Mesendoderm (in vitro differentiated cells): ENCODE measurements around the gene CYBA.
A peak's percentile ranks its signal among the peaks of the same experiment; 100 is the strongest.

ENCODE experiments used
- DNase-seq: peaks from one replicate; pipeline ENCODE4 v3.0.0; 2013
- H2AK5ac ChIP-seq: 2 replicates; pipeline ENCODE4 v1.6.1; 2013; ENCODE audit warnings: low read length, inconsistent platforms
- H2BK120ac ChIP-seq: 2 replicates; pipeline ENCODE4 v1.6.1; 2013; ENCODE audit warnings: low read depth, mild to moderate bottlenecking, low read length, moderate library complexity, mixed read lengths
- H2BK15ac ChIP-seq: replicated peaks from 2 replicates; pipeline ENCODE4 v1.6.1; 2013; ENCODE audit warnings: low read depth, mild to moderate bottlenecking, moderate library complexity
- H2BK5ac ChIP-seq: 2 replicates; pipeline ENCODE4 v1.6.1; 2013; ENCODE audit warnings: low read length, inconsistent platforms
- H3K18ac ChIP-seq: 2 replicates; pipeline ENCODE4 v1.6.1; 2013; ENCODE audit warnings: mild to moderate bottlenecking, low read length, mixed read lengths
- H3K23ac ChIP-seq: one replicate; pipeline ENCODE4 v1.6.1; 2013; ENCODE audit warnings: low read length
- H3K27ac ChIP-seq: 2 replicates; pipeline ENCODE4 v1.5.1; 2013; ENCODE audit warnings: low read depth, mild to moderate bottlenecking, inconsistent platforms, low read length, moderate library complexity
- H3K27me3 ChIP-seq: 2 replicates; pipeline ENCODE4 v1.6.1; 2013; ENCODE audit warnings: low read length, control low read depth, mild to moderate bottlenecking, inconsistent platforms; ENCODE audit not compliant: insufficient read depth, poor library complexity
- H3K36me3 ChIP-seq: 2 replicates; pipeline ENCODE4 v1.6.1; 2013; ENCODE audit warnings: low read length, inconsistent platforms; ENCODE audit not compliant: control insufficient read depth, insufficient read depth
- H3K4ac ChIP-seq: one replicate; pipeline ENCODE4 v1.6.1; 2013; ENCODE audit warnings: low read depth, mild to moderate bottlenecking, low read length, moderate library complexity
- H3K4me1 ChIP-seq: 2 replicates; pipeline ENCODE4 v1.6.1; 2013; ENCODE audit warnings: low read depth, low read length, inconsistent platforms; ENCODE audit not compliant: control insufficient read depth
- H3K4me2 ChIP-seq: 2 replicates; pipeline ENCODE4 v1.6.1; 2013; ENCODE audit warnings: low read length
- H3K4me3 ChIP-seq: 2 replicates; pipeline ENCODE4 v1.5.1; 2013; ENCODE audit warnings: mild to moderate bottlenecking, low read length
- H3K56ac ChIP-seq: one replicate; pipeline ENCODE4 v1.6.1; 2013; ENCODE audit warnings: low read length
- H3K79me1 ChIP-seq: 2 replicates; pipeline ENCODE4 v1.6.1; 2013; ENCODE audit warnings: low read length, inconsistent platforms
- H3K79me2 ChIP-seq: 2 replicates; pipeline ENCODE4 v1.6.1; 2013; ENCODE audit warnings: mild to moderate bottlenecking, low read length; ENCODE audit not compliant: control insufficient read depth, insufficient read depth
- H3K9ac ChIP-seq: 2 replicates; pipeline ENCODE4 v1.6.1; 2013; ENCODE audit warnings: low read length, inconsistent platforms
- H4K5ac ChIP-seq: one replicate; pipeline ENCODE4 v1.6.1; 2013; ENCODE audit warnings: low read length
- H4K8ac ChIP-seq: one replicate; pipeline ENCODE4 v1.6.1; 2013; ENCODE audit warnings: low read depth, mild to moderate bottlenecking, control low read depth, low read length, moderate library complexity
- WGBS: extraction: QIAGEN DNeasy Blood & Tissue Kit; methylation state at CpG from one replicate; pipeline ENCODE4 v1.1.7; 2013; ENCODE audit warnings: low lambda C conversion rate, missing lambda C conversion rate; ENCODE audit not compliant: insufficient coverage; ENCODE audit errors: extremely low coverage; 5-methylcytosine and 5-hydroxymethylcytosine counted together

CYBA gene

DNA sequence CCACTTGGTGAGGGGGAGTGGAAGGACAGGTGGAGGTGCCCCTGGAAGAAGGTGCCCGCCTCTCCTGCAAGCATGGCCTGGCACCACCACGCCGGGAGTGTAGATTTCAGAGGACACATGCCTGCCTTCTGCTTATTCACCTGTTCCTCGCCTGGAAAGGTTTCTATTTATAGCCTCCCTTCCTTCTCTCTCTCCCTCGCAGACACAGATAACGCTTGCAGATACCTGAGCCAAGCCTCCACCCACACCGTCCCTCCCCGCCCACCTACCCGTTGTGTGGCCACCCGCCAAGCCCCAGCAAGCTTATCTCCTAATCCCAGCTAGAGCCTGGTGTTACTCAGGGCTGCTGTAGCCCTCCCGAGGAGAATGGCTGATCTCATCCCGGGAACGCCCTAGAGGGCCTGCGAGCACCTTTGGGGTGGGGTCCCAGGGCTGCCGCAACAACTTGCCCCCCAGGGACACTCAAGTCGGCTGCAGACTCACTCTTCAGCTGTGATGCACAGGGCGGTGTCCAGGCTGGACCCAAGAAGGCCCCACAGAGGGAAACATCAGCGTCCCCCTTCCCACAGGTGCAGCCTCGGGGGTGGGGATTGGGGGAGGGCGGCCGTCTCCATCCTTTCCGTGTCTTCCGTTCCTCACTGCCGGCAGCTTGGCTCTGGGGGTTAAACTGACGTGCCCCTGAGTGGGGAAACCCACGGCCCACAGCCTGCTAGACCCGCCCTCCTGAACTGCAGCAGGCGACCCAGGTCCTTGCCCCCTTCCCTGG, 37.3 kb upstream of the CYBA start:
- H3K4ac ChIP-seq: no peak overlapping the region
- H2BK15ac ChIP-seq: no peak overlapping the region
- no peak overlapping the region for H3K9ac ChIP-seq
- H2AK5ac ChIP-seq: no peak overlapping the region
- no peak overlapping the region for H3K4me2 ChIP-seq
- no peak overlapping the region for H4K5ac ChIP-seq
- H2BK5ac ChIP-seq: no peak overlapping the region
- H3K27me3 ChIP-seq: peaks cover 2% of the 10 kb centered on the region
- H3K4me3 ChIP-seq: no peak overlapping the region
- peak; percentile 34 for DNase-seq
- H3K18ac ChIP-seq: no peak overlapping the region
- H3K23ac ChIP-seq: no peak overlapping the region
- no peak overlapping the region for H4K8ac ChIP-seq
- no peaks in the 10 kb centered on the region for H3K79me1 ChIP-seq
- no peak overlapping the region for H3K56ac ChIP-seq
- no peaks in the 10 kb centered on the region for H3K4me1 ChIP-seq
- no peaks in the 10 kb centered on the region for H3K36me3 ChIP-seq
- no peak overlapping the region for H3K27ac ChIP-seq
- H3K79me2 ChIP-seq: no peaks in the 10 kb centered on the region
- no peak overlapping the region for H2BK120ac ChIP-seq
- WGBS: no CpG with 5 or more reads among the region's 28 CpGs

DNA sequence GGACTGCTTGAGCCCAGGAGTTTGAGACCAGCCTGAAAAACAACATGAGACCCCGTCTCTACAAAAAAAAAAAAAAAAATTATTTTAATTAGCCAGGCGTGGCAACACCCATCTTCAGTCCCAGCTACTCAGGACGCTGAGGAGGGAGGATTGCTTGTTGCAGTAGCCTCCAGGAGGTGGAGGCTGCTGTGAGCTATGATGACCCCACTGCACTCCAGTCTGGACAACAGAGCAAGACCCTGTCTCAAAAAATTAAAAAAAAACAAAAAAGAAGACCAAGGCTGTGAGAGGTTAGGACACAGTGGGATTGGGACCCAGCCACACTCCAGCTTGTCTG, 36.8 kb upstream of the CYBA start:
- Histone ChIP-seq H4K5ac (no peak overlapping the region), H3K4me3 (no peak overlapping the region), H3K27ac (no peak overlapping the region), H3K27me3 (peaks cover 2% of the 10 kb centered on the region), H4K8ac (no peak overlapping the region), H3K56ac (no peak overlapping the region), H3K4me2 (no peak overlapping the region), H2BK5ac (no peak overlapping the region), H2BK120ac (no peak overlapping the region), H3K79me2 (no peaks in the 10 kb centered on the region), H3K4ac (no peak overlapping the region), H3K79me1 (no peaks in the 10 kb centered on the region), H3K4me1 (no peaks in the 10 kb centered on the region), H3K9ac (no peak overlapping the region), H2AK5ac (no peak overlapping the region), H3K36me3 (no peaks in the 10 kb centered on the region), H3K23ac (no peak overlapping the region), H3K18ac (no peak overlapping the region), H2BK15ac (no peak overlapping the region)
- no CpG with 5 or more reads among the region's 3 CpGs for WGBS
- no peak for DNase-seq

DNA sequence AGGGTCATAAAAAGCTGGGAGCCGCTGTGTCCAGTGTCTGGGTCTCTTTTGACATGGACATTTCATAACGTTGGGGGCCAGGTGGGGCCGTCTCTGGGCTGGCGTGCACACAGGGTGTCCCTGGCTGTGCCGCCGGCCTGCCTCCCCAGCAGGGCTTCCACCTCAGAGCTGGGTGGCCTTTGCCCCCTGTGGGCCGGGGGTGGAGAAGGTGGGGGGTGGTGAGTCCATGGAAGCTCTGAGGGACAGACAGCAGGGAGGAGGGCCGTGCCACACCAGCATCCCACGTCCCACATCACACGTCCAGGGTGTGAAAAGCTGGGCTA, 36.4 kb upstream of the CYBA start:
- Histone ChIP-seq H3K27ac (no peak overlapping the region), H3K79me2 (no peaks in the 10 kb centered on the region), H2BK5ac (no peak overlapping the region), H2BK15ac (no peak overlapping the region), H3K27me3 (peaks cover 2% of the 10 kb centered on the region), H3K18ac (no peak overlapping the region), H2AK5ac (no peak overlapping the region), H3K56ac (no peak overlapping the region), H3K4me1 (no peaks in the 10 kb centered on the region), H3K23ac (no peak overlapping the region), H3K4ac (no peak overlapping the region), H3K4me3 (no peak overlapping the region), H4K8ac (no peak overlapping the region), H3K36me3 (no peaks in the 10 kb centered on the region), H4K5ac (no peak overlapping the region), H3K9ac (no peak overlapping the region), H3K79me1 (no peaks in the 10 kb centered on the region), H3K4me2 (no peak overlapping the region), H2BK120ac (no peak overlapping the region)
- DNase-seq: no peak
- no CpG with 5 or more reads among the region's 10 CpGs for WGBS

DNA sequence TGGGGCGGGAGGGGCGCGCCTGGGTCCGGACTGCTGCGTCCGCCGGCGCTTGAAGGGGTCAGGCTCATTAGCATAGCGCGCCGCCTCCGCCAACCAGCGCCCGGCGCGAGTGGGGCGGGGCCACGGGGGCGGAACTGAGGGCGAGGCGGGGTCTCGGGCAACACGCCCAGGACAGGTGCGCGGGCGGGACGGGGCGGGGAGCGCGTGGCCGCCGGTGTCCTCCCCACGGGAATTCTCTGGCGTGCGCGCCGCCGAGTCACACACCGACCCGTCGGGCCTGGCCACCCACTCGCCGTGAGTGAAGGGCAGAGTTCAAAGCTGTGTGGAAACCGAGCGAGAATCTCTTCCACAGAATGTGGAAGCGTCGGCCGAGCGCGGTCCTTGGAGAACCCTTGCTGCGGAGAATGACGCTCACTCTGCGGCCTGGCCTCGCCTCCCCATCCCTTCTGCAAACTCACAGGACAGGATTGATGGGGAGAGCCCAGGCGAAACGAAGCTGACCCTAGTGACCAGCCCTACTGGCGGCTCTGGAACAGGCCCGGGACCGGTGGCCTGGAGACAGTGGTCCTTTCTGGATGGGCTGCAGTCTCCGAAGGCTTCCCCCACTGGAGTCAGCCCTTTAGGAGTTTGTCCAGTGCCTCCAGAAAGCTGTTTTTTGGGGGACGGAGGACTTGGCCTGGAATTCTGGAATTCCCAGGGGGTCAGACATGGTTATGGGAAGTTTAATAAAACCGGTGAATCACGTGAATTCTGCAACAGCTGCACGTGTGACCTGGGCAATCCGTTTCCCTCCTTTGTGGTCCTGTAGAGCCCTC, 35.8 kb upstream of the CYBA start, which contains the start of gene SNAI3:
TSS of gene SNAI3 (minus strand) at position 69 of the 815 bp plus-strand sequence. CDS start 101 bp downstream, outside the sequence.
- DNase-seq: peak; percentile 75
- H3K4me3 ChIP-seq: peak within 1 kb of the TSS; percentile 26
- H2BK120ac ChIP-seq: no peak within 1 kb of the TSS
- no peak within 1 kb of the TSS for H3K27ac ChIP-seq
- H3K18ac ChIP-seq: no peak within 1 kb of the TSS
- no peak within 1 kb of the TSS for H2BK15ac ChIP-seq
- no peaks in the 10 kb centered on the region for H3K36me3 ChIP-seq
- H4K5ac ChIP-seq: no peak within 1 kb of the TSS
- H3K27me3 ChIP-seq: peaks cover 2% of the 10 kb centered on the region
- H2AK5ac ChIP-seq: no peak within 1 kb of the TSS
- H3K79me2 ChIP-seq: no peaks in the 10 kb centered on the region
- no peak within 1 kb of the TSS for H4K8ac ChIP-seq
- H3K4ac ChIP-seq: no peak within 1 kb of the TSS
- H2BK5ac ChIP-seq: no peak within 1 kb of the TSS
- H3K79me1 ChIP-seq: no peaks in the 10 kb centered on the region
- H3K4me2 ChIP-seq: peak within 1 kb of the TSS; percentile 71
- peak within 1 kb of the TSS; percentile 45 for H3K9ac ChIP-seq
- no CpG with 5 or more reads among the region's 65 CpGs for WGBS
- H3K4me1 ChIP-seq: no peaks in the 10 kb centered on the region
- no peak within 1 kb of the TSS for H3K23ac ChIP-seq
- H3K56ac ChIP-seq: peak within 1 kb of the TSS; percentile 73

DNA sequence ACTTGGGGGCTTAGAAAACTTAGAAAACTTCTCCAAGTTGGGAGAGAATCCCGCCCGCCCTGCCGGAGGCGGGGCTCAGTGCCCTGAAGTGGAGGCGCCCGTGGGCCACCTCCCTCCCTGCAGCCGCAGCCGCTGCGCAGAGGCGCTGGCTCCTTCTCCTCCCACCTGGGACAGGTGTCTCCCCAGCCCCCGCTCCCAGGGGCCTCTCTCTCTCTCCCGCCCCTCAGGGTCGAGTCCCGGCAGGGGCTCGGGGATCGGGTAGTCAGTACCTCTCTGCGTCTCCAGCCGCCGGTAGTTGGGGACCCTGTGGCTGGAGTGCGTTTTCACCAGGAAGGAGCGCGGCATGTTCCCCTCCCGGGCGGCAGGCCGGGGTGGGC, 35.2 kb upstream of the CYBA start:
- Histone ChIP-seq H3K79me2 (no peaks in the 10 kb centered on the region), H3K27me3 (peaks cover 2% of the 10 kb centered on the region), H3K9ac (peak overlapping the region; percentile 45), H3K56ac (peak overlapping the region; percentile 73), H3K4me3 (peak overlapping the region; percentile 26), H3K4me1 (no peaks in the 10 kb centered on the region), H2BK120ac (no peak overlapping the region), H2BK15ac (no peak overlapping the region), H2AK5ac (no peak overlapping the region), H3K4ac (no peak overlapping the region), H4K5ac (no peak overlapping the region), H3K18ac (no peak overlapping the region), H3K79me1 (no peaks in the 10 kb centered on the region), H2BK5ac (no peak overlapping the region), H4K8ac (no peak overlapping the region), H3K4me2 (peak overlapping the region; percentile 71), H3K36me3 (no peaks in the 10 kb centered on the region), H3K23ac (no peak overlapping the region), H3K27ac (no peak overlapping the region)
- no peak for DNase-seq
- WGBS: no CpG with 5 or more reads among the region's 25 CpGs
